Adrenal gland (tissue), 12 donors: ENCODE results near the gene RBPJ. TPM values are rescaled to one million over a fixed set of nuclear protein-coding genes. Genes with fewer than 3 reads are reported as not detected.

Experiments
- DNase-seq, 7 donors: peaks; one replicate each; pipeline ENCODE4 v3.0.0-alpha.2; 2019 to 2020
- H3K27ac ChIP-seq, 5 donors: fragments of 200-600 bp; sonication (generic) in 4 of 5; 1 replicate in 3 of 5; 2 replicates in 2 of 5; pipeline versions ENCODE4 v1.5.1 to v1.8.0; 2016 to 2020; ENCODE audit warnings: mild to moderate bottlenecking in 1 of 5
- H3K27me3 ChIP-seq: fragments of 200-600 bp; 2 replicates; pipeline ENCODE4 v1.8.0; 2021
- H3K36me3 ChIP-seq, 2 donors: fragments of 200-600 bp; replicated peaks in 1 of 2; 1 replicate in 1 of 2; 2 replicates in 1 of 2; pipeline versions ENCODE4 v1.5.1 to v1.8.0; 2018 to 2022
- H3K4me1 ChIP-seq, 2 donors: fragments of 200-600 bp; replicated peaks in 1 of 2; 1 replicate in 1 of 2; 2 replicates in 1 of 2; pipeline versions ENCODE4 v1.5.1 to v1.8.0; 2018 to 2021
- H3K4me3 ChIP-seq, 4 donors: fragments of 200-600 bp; sonication (generic) in 3 of 4; one replicate each; pipeline ENCODE4 v1.5.1; 2016 to 2018
- H3K9me3 ChIP-seq, 3 donors: fragments of 200-600 bp; sonication (generic) in 1 of 3; replicated peaks in 1 of 3; 1 replicate in 2 of 3; 2 replicates in 1 of 3; pipeline versions ENCODE4 v1.5.1 to v1.8.0; 2016 to 2021
- POLR2A ChIP-seq, 2 donors: fragments of 450-650 bp; IDR thresholded peaks; one replicate each; pipeline ENCODE4 v1.6.1; 2017; ENCODE audit warnings: antibody characterized with exemption in 2 of 2, mild to moderate bottlenecking in 2 of 2, moderate library complexity in 1 of 2
- WGBS, 4 donors: extraction: QIAGEN DNeasy Blood & Tissue Kit in 2 of 4; methylation state at CpG; one replicate each; pipeline versions ENCODE4 v1.1.5 to v1.1.7; 2013 to 2017; 5-methylcytosine and 5-hydroxymethylcytosine counted together
- intact Hi-C, 2 donors: fragments of 100-400 bp; cut with DNase I; formaldehyde crosslinking; loops; one replicate each; pipeline versions ENCODE4 v1.14.1 to v1.15.0; 2022 to 2023
- polyA plus RNA-seq, 3 donors: library from polyadenylated mRNA; stranded (reverse); fragments of 200-250 nt in 2 of 3; fragments of 350-450 nt in 1 of 3; fragmentation: Illumina TruSeq in 1 of 3; extraction: RNeasy Lipid Tissue Mini Kit (QIAGEN cat#74804) in 1 of 3; gene quantifications; one replicate each; pipeline ENCODE4 v1.2.3, GENCODE V29; 2013 to 2014
- total RNA-seq, 9 donors: library from RNA; depleted of rRNA in 4 of 9; stranded (reverse); fragments of >200 nt in 4 of 9; fragments of 120-200 nt in 1 of 9; fragmentation: NEBNext Ultra II Directional in 1 of 9; extraction: Animal tissue kit (Norgen Biotek cat#: 25700) in 1 of 9; gene quantifications; one replicate each; pipeline versions ENCODE4 v1.1.0 to v1.2.4, GENCODE V29; 2013 to 2023
- TF ChIP-seq, protein P1 (sequence below), 6 experiments: fragments of 450-650 bp in 4 of 6; fragments of 200-600 bp in 2 of 6; sonication (generic) in 1 of 6; IDR thresholded peaks; 1 replicate in 5 of 6; 2 replicates in 1 of 6; pipeline versions ENCODE4 v1.5.1 to v1.8.0; 2016 to 2021; ENCODE audit warnings: antibody characterized with exemption in 6 of 6, mild to moderate bottlenecking in 2 of 6, moderate library complexity in 1 of 6
- donor health status: healthy with polysubstance abuse.
- donor health status: Bipolar disorder and iron deficiency.
- donor health status: DM: yes; HTN: yes; CAD: no.
- donor health status: DM: no; HTN: no; CAD: no.
- donor health status: DM: no; HTN: no; CAD: no.
- donor health status: DM: yes; HTN: yes; CAD: no.

The RBPJ gene
- total and polyA plus RNA-seq, 12 donors: 23.4 to 76.1 (median 51.8) TPM

DNA sequence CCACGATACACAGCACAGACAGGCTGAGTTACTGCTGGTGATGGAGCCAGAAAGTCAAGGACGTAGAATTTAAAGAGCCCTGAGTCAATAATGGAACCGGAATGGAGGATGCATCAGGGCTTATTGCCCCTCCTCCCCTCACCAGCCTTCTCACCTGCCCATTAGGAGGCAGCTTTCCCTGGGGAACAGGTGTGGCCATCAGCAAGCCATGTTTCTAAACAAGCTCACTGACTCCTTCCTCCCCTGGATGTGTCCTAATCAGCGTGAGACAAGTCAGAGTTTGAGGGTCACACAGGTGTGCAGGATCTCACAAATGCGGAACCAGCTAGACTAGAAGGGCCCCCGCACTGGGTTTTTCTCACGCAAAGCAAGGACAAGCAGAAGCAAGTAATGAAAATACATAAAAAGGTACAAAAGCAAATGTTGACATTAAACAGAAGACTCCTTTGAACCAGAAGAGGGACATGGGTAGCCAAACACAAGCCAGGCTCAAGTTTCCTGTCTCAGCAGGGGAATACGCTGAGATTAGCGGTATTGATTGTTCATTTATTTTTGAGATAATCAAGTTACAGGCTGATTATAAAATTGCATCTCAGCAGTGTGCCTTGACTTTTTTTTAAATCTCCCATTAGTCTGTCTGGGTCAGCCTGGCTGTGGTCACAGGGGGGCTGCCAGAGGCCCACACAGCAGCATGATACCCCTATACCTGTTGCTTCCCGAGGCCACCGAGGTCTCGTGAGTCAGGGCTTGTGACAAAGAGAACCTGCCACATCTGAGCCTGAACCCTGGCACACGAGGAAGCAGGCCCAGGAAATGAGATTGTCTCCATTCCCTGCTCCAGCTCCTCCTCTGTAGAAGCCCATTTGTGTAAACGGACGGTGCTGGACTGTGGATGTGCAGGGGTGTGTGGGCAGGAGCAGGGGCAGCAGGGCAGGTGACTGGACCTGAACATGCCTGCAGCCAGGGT lies 132.0 kb downstream of the RBPJ start:
- H3K36me3 ChIP-seq: no peaks in the 10 kb centered on the region
- H3K4me3 ChIP-seq: no peak overlapping the region
- WGBS, 4 donors: 71 to 74% (median 72%) methylated on average over 15 of the region's 15 CpGs
- H3K9me3 ChIP-seq: no peaks in the 10 kb centered on the region
- no peaks in the 10 kb centered on the region for H3K4me1 ChIP-seq
- no peak for DNase-seq
- TF ChIP-seq POLR2A (IDR thresholded peaks at IDR 0.05): no peak
- TF ChIP-seq, protein P1, sequence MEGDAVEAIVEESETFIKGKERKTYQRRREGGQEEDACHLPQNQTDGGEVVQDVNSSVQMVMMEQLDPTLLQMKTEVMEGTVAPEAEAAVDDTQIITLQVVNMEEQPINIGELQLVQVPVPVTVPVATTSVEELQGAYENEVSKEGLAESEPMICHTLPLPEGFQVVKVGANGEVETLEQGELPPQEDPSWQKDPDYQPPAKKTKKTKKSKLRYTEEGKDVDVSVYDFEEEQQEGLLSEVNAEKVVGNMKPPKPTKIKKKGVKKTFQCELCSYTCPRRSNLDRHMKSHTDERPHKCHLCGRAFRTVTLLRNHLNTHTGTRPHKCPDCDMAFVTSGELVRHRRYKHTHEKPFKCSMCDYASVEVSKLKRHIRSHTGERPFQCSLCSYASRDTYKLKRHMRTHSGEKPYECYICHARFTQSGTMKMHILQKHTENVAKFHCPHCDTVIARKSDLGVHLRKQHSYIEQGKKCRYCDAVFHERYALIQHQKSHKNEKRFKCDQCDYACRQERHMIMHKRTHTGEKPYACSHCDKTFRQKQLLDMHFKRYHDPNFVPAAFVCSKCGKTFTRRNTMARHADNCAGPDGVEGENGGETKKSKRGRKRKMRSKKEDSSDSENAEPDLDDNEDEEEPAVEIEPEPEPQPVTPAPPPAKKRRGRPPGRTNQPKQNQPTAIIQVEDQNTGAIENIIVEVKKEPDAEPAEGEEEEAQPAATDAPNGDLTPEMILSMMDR (IDR thresholded peaks at IDR 0.05): no peak
- intact Hi-C loops: loop anchor here (5.0 to 10.0 kb wide), 3 partner anchors 272 to 562 kb away; no protein-coding TSS in a partner anchor
- no peak overlapping the region for H3K27ac ChIP-seq
- no peaks in the 10 kb centered on the region for H3K27me3 ChIP-seq

DNA sequence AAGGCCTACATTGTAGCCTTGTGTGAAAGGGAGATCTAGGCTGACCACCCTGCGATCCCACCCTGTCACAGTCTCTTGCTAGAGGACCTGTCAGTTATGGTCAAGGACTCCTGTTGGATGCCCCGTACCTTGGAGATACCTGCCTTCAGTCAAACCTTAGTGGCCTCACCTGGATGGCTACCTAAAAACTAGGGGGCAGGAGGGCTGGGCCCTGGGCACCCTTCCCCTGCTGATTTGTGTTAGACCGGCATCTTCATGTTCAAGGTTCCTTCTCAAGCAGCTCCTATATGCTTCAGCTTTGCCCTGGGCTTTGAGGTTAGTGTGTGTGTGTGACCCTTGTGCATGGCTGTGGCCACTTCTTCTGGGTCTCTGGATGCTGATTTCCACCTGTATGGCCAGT lies 134.1 kb downstream of the RBPJ start:
- no peaks in the 10 kb centered on the region for H3K9me3 ChIP-seq
- H3K4me1 ChIP-seq: no peaks in the 10 kb centered on the region
- no peaks in the 10 kb centered on the region for H3K36me3 ChIP-seq
- no peak for DNase-seq
- TF ChIP-seq, protein P1 (IDR thresholded peaks at IDR 0.05): no peak
- no peak for TF ChIP-seq POLR2A (IDR thresholded peaks at IDR 0.05)
- WGBS, 4 donors: 92 to 97% (median 95%) methylated on average over 3 of the region's 3 CpGs
- H3K27ac ChIP-seq: no peak overlapping the region
- H3K27me3 ChIP-seq: no peaks in the 10 kb centered on the region
- intact Hi-C loops: loop anchor here (5.0 to 10.0 kb wide), 3 partner anchors 270 to 560 kb away; no protein-coding TSS in a partner anchor
- no peak overlapping the region for H3K4me3 ChIP-seq

DNA sequence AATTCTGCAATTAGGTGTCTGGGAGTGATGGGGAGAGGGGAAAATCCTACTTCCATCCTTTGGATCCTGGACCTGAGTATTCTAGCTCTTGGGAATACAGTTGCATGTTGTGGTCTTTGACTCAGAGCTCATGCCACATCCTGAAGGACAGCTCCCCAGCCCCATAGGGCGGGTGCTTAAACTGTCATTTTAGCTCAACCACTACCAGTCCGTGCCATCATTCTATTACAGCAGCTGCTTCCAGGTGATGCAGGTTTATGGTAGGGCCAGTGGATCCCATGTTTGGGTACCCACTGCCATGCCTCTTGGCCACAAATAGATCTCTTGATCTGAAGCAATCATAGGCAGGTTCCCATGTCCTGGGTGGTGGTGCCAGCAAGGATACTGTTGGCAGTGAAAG lies 134.8 kb downstream of the RBPJ start:
- Histone ChIP-seq H3K27me3 (no peaks in the 10 kb centered on the region), H3K36me3 (no peaks in the 10 kb centered on the region), H3K4me3 (no peak overlapping the region), H3K27ac (no peak overlapping the region), H3K9me3 (no peaks in the 10 kb centered on the region), H3K4me1 (no peaks in the 10 kb centered on the region)
- TF ChIP-seq, protein P1 (IDR thresholded peaks at IDR 0.05): no peak
- TF ChIP-seq POLR2A (IDR thresholded peaks at IDR 0.05): no peak
- WGBS, 4 donors: 66 to 78% (median 74%) methylated on average over 2 of the region's 2 CpGs
- intact Hi-C loops: loop anchor here in 1 of 2 donors (10.0 kb wide), 2 partner anchors 269 to 559 kb away; no protein-coding TSS in a partner anchor
- DNase-seq: no peak

DNA sequence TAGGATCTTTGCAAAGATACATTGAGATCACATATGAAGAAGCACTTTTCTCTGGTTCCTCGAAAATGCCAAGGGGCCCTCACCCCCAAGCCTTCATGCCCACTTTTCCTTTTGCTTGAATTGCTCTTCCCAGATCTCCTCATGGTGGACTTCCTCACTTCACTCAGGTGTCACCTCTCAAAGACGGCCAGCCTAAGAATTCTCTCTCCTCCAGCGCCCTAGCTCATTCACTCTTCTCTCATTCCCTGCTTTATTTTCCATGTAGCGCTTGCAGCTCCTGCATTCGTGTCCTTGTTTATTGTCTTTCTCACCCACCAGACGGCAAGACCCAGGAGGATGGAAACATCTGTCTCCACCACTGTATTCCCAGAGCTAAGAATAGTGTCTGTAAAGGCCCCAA lies 136.6 kb downstream of the RBPJ start:
- TF ChIP-seq POLR2A (IDR thresholded peaks at IDR 0.05): no peak
- TF ChIP-seq, protein P1 (IDR thresholded peaks at IDR 0.05): no peak
- WGBS, 4 donors: 82 to 87% (median 84%) methylated on average over 6 of the region's 6 CpGs
- no peaks in the 10 kb centered on the region for H3K9me3 ChIP-seq
- H3K4me3 ChIP-seq: no peak overlapping the region
- H3K4me1 ChIP-seq: no peaks in the 10 kb centered on the region
- no peak overlapping the region for H3K27ac ChIP-seq
- intact Hi-C loops: loop anchor here in 1 of 2 donors (10.0 kb wide), 2 partner anchors 267 to 557 kb away; no protein-coding TSS in a partner anchor
- no peak for DNase-seq
- H3K27me3 ChIP-seq: no peaks in the 10 kb centered on the region
- H3K36me3 ChIP-seq: no peaks in the 10 kb centered on the region
